ENCODE results near the gene NOC3L.

DNA sequence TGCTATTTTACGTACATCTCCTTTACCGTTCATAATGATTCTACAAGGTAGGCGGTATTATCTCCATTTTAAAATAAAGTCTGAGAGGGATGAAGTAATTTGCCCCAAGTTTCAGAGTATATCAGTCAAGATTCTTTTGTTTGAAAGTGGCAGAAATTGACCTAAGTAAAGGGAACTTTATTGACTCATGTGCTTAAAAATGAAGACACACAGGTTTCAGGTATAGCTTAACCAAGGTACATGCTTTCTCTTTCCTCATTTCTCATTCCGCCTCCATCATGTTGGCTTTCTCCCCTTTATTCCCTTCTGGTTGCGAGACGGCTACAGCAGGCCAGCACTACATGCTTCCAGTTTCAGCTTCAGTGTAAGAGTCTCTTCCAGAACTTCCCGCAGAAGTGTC lies 77.5 kb downstream of the NOC3L start:
- TF ChIP-seq POLR2A (IDR thresholded peaks at IDR 0.05; ENCODE audit: low read length) (no peak), GATA1 (IDR thresholded peaks at IDR 0.05; ENCODE audit: low read depth, low read length) (no peak)

All from erythroblast (primary cell).